ENCODE results near the gene SHISAL1. TPM values are rescaled to one million over a fixed set of nuclear protein-coding genes. Genes with fewer than 3 reads are reported as not detected.

Gene SHISAL1
- total RNA-seq, 1 experiment from 2014 or later, result not detected

- no peaks in the 10 kb centered on the region for H3K4me1 Mint-ChIP-seq (ENCODE audit: low read depth, unreplicated experiment)
- no peak overlapping the region for H3K4me3 Mint-ChIP-seq (ENCODE audit: unreplicated experiment)
- Histone ChIP-seq H3K36me3 (ENCODE audit: control insufficient read depth, insufficient read depth, low read length) (no peaks in the 10 kb centered on the region), H3K27me3 (replicated peaks; ENCODE audit: control insufficient read depth, insufficient read depth, low read length) (no peaks in the 10 kb centered on the region), H3K4me3 (ENCODE audit: low read depth, low read length) (no peak overlapping the region), H3K9me3 (no peaks in the 10 kb centered on the region), H3K4me1 (no peaks in the 10 kb centered on the region)
- DNase-seq, result no peak
- POLR2A ChIA-PET, result no interaction called here
- intact Hi-C loops (cut with micrococcal nuclease; ENCODE audit: unreplicated experiment), result no loop called here
- BruUV-seq (replicated peaks), result no TSS peak
- TF ChIP-seq CTCF (IDR thresholded peaks at IDR 0.05; ENCODE audit: insufficient read depth in 1 of 2, low read depth in 1 of 2, low read length in 1 of 2, severe bottlenecking in 1 of 2, unreplicated experiment in 1 of 2), result no peak
- peaks cover 20% of the 10 kb centered on the region for H3K27me3 Mint-ChIP-seq (ENCODE audit: insufficient read depth, unreplicated experiment)
- CTCF ChIA-PET, result no interaction called here
- no peaks in the 10 kb centered on the region for H3K36me3 Mint-ChIP-seq (ENCODE audit: insufficient read depth, unreplicated experiment)
- no peak overlapping the region for H3K27ac Mint-ChIP-seq (ENCODE audit: unreplicated experiment)
- peaks cover 14% of the 10 kb centered on the region for H3K9me3 Mint-ChIP-seq (ENCODE audit: unreplicated experiment)
Observed at GRCh38 chr22:44211256-44211945, 101.3 kb downstream of the SHISAL1 start.

- DNase-seq, result no peak
- H3K27ac Mint-ChIP-seq (ENCODE audit: unreplicated experiment), result no peak overlapping the region
- no peak for TF ChIP-seq CTCF (IDR thresholded peaks at IDR 0.05; ENCODE audit: insufficient read depth in 1 of 2, low read depth in 1 of 2, low read length in 1 of 2, severe bottlenecking in 1 of 2, unreplicated experiment in 1 of 2)
- H3K27me3 Mint-ChIP-seq (ENCODE audit: insufficient read depth, unreplicated experiment), result peaks cover 22% of the 10 kb centered on the region
- no peaks in the 10 kb centered on the region for H3K36me3 ChIP-seq (ENCODE audit: control insufficient read depth, insufficient read depth, low read length)
- ChIA-PET POLR2A (no interaction called here), CTCF (no interaction called here)
- no peaks in the 10 kb centered on the region for H3K27me3 ChIP-seq (replicated peaks; ENCODE audit: control insufficient read depth, insufficient read depth, low read length)
- no peaks in the 10 kb centered on the region for H3K9me3 ChIP-seq
- H3K4me3 ChIP-seq (ENCODE audit: low read depth, low read length), result no peak overlapping the region
- no peaks in the 10 kb centered on the region for H3K4me1 ChIP-seq
- no peaks in the 10 kb centered on the region for H3K4me1 Mint-ChIP-seq (ENCODE audit: low read depth, unreplicated experiment)
- no peaks in the 10 kb centered on the region for H3K36me3 Mint-ChIP-seq (ENCODE audit: insufficient read depth, unreplicated experiment)
- BruUV-seq (replicated peaks), result no TSS peak
- intact Hi-C loops (cut with micrococcal nuclease; ENCODE audit: unreplicated experiment), result no loop called here
- no peak overlapping the region for H3K4me3 Mint-ChIP-seq (ENCODE audit: unreplicated experiment)
- H3K9me3 Mint-ChIP-seq (ENCODE audit: unreplicated experiment), result peaks cover 14% of the 10 kb centered on the region
Observed at GRCh38 chr22:44210722-44211121, 102.0 kb downstream of the SHISAL1 start.

GRCh38 chr22:44209343-44209742, 103.4 kb downstream of the SHISAL1 start:
- BruUV-seq (replicated peaks), result no TSS peak
- intact Hi-C loops (cut with micrococcal nuclease; ENCODE audit: unreplicated experiment), result no loop called here

More at GRCh38 chr22:44209343-44209742, 103.4 kb downstream of the SHISAL1 start:
- peaks cover 14% of the 10 kb centered on the region for H3K9me3 Mint-ChIP-seq (ENCODE audit: unreplicated experiment)
- no peaks in the 10 kb centered on the region for H3K4me1 Mint-ChIP-seq (ENCODE audit: low read depth, unreplicated experiment)
- H3K4me3 Mint-ChIP-seq (ENCODE audit: unreplicated experiment), result no peak overlapping the region
- no peaks in the 10 kb centered on the region for H3K36me3 Mint-ChIP-seq (ENCODE audit: insufficient read depth, unreplicated experiment)
- H3K27ac Mint-ChIP-seq (ENCODE audit: unreplicated experiment), result no peak overlapping the region
- Histone ChIP-seq H3K27me3 (replicated peaks; ENCODE audit: control insufficient read depth, insufficient read depth, low read length) (no peaks in the 10 kb centered on the region), H3K4me1 (no peaks in the 10 kb centered on the region), H3K9me3 (no peaks in the 10 kb centered on the region), H3K36me3 (ENCODE audit: control insufficient read depth, insufficient read depth, low read length) (no peaks in the 10 kb centered on the region), H3K4me3 (ENCODE audit: low read depth, low read length) (no peak overlapping the region)
- no peak for TF ChIP-seq CTCF (IDR thresholded peaks at IDR 0.05; ENCODE audit: insufficient read depth in 1 of 2, low read depth in 1 of 2, low read length in 1 of 2, severe bottlenecking in 1 of 2, unreplicated experiment in 1 of 2)
- DNase-seq, result no peak
- ChIA-PET CTCF (no interaction called here), POLR2A (no interaction called here)
- H3K27me3 Mint-ChIP-seq (ENCODE audit: insufficient read depth, unreplicated experiment), result peaks cover 22% of the 10 kb centered on the region

All from Caco-2 (cell line).